ENCODE results near the gene SCGN.

SCGN gene

DNA sequence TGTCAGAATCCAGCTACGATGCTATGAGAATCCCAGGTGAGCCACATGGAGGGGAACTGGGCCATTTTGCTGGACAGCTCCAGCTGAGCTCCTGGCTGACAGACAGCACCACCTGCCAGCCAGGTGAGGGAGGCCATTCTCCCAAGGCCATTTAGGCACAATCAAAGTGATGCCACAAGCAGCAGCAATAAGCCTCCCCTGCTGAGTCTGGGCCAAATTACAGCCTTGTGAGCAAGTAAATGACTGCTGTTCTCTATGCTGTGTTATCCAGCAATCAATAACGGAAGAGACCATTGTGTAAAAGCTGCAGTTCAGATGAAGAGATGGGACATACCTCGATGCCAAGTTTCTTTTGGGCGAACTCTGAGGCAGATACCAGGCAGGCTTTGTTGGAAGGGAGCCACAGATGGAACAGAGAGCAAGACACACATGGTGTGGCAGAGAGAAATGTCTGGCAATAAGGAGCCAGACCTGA is 14.0 kb upstream of the SCGN start:
- DNase-seq = no peak

GRCh38 chr6:25639653-25640052 is 12.4 kb upstream of the SCGN start:
- DNase-seq = no peak
- intact Hi-C loops (cut with DNase I) = no loop called here

More for the DNA sequence above, 14.0 kb upstream of the SCGN start:
- intact Hi-C loops (cut with DNase I) = no loop called here

DNA sequence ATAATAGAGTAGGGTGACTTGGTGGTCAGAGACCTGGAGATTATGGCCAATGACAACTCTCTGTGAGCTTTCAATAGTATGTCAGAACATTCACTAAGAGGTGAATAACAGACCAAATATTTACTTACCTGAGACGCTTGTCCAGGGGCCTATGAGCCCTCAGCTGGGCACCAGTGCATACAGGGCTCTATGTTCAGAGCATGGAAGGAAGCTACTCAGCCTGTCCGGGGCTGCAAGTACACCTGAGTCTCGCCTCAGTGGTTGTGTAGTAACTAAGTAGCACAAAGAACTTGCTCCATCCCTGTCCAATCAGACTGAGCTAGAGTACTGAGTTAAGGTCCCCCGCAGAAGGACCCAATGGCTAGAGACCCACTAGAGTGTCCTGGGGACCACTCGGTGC is 11.6 kb upstream of the SCGN start:
- intact Hi-C loops (cut with DNase I) = no loop called here
- DNase-seq = no peak

GRCh38 chr6:25640891-25641290 is 11.1 kb upstream of the SCGN start:
- no peak for DNase-seq
- intact Hi-C loops (cut with DNase I) = no loop called here

GRCh38 chr6:25641377-25641776 is 10.6 kb upstream of the SCGN start:
- intact Hi-C loops (cut with DNase I) = no loop called here

GRCh38 chr6:25641940-25642666 is 9.9 kb upstream of the SCGN start:
- DNase-seq = no peak
- intact Hi-C loops (cut with DNase I) = no loop called here

More at GRCh38 chr6:25641377-25641776, 10.6 kb upstream of the SCGN start:
- DNase-seq = no peak

GRCh38 chr6:25642667-25643328 is 9.2 kb upstream of the SCGN start:
- intact Hi-C loops (cut with DNase I) = no loop called here
- DNase-seq = no peak

GRCh38 chr6:25645916-25646315 is 6.1 kb upstream of the SCGN start:
- intact Hi-C loops (cut with DNase I) = no loop called here

GRCh38 chr6:25649611-25650010 is 2.4 kb upstream of the SCGN start:
- intact Hi-C loops (cut with DNase I) = no loop called here
- no peak for DNase-seq

More at GRCh38 chr6:25645916-25646315, 6.1 kb upstream of the SCGN start:
- no peak for DNase-seq

- DNase-seq = no peak
- intact Hi-C loops (cut with DNase I) = no loop called here
Observed at GRCh38 chr6:25655723-25656122, 3.7 kb downstream of the SCGN start.

- no peak for DNase-seq
- intact Hi-C loops (cut with DNase I) = no loop called here
Observed at GRCh38 chr6:25659633-25660368, 7.8 kb downstream of the SCGN start.

DNA sequence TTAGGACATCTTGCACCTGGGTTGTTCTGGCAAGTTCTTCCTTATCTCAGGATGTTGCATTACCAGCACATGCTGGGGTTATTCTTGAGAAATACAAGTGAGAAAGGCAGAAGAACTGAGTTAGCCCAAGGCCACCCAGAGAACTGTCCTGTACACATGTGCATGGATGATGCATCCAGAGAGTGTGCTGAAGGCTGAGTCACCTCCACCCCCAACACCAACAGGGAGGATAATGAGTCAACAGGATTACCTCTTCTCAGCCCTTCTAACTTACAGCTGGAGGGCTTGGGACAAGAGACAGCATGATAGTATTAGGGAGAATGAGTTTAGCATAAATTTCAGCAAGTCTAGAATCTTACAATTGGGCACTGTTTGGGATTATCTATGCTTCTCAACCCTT is 8.5 kb downstream of the SCGN start:
- intact Hi-C loops (cut with DNase I) = no loop called here

DNA sequence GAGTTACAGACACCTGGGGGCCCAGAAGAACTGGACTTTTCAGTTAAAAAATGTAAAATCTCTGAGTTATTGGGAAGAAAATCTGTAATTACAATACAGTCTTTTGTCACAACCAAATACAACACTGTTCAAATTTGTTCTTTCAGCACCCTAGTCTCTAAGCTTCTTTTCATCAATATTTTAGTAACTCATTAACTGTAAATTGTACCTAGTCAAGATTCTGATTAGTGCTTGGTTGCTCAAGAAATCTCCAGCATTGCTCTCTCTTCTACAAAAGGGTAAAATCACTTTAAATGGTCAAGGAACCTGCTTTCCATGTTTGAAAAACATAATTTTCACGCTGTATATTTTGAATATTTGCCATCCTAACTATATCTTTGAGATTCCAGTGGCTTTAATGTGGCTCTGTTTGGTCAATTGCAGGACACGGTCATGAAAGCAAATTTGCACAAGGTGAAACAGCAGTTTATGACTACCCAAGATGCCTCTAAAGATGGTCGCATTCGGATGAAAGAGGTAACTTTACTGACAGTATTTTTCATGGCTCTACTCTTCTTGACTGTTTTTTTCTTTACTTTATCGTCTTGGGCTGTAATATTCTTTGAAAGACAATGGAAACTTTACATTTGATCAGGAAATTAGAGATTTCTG is 9.2 kb downstream of the SCGN start:
- intact Hi-C loops (cut with DNase I) = no loop called here
- DNase-seq = no peak

More for the DNA sequence above, 8.5 kb downstream of the SCGN start:
- no peak for DNase-seq

DNA sequence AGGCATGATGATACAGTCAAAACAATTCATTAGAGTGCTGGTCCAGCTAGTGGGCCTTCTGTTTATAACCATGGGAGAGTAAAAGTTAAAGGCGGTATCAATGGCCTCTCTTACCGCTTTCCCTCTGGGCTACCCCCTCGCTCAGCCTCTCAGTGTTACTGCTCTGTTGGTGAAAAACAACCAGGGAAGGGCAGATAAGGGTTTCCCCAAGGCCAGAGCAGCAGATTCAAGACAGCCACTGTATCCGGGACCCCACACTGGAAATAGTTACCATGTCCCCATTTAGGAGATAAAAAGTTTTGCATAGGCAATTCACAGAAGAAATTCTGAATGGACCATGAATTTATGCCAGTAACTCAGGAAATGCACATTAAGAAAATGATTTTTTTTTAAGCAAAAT is 13.4 kb downstream of the SCGN start:
- no peak for DNase-seq
- intact Hi-C loops (cut with DNase I) = no loop called here

DNA sequence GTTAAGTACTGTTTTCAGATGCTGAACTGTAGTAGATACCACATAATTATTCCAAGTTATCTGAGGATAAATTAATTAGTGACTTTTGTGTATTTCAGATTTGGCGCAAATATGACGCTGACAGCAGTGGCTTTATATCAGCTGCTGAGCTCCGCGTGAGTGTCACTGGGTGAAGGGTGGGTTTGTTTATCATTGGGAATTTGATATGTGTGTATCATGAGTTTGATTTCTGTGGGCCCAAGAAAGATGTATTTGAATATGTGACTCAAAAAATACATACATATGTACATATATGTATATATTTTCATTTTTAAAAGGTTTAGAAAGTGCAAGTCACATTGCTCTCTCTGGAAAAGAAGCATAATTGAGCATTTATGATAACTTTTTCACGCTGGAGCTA is 17.4 kb downstream of the SCGN start:
- intact Hi-C loops (cut with DNase I) = no loop called here
- DNase-seq = no peak

- DNase-seq = no peak
- intact Hi-C loops (cut with DNase I) = no loop called here
Observed at GRCh38 chr6:25670208-25670607, 18.2 kb downstream of the SCGN start.

GRCh38 chr6:25670793-25671513 is 18.9 kb downstream of the SCGN start:
- intact Hi-C loops (cut with DNase I) = no loop called here
- no peak for DNase-seq

- intact Hi-C loops (cut with DNase I) = no loop called here
- DNase-seq = no peak
Observed at GRCh38 chr6:25671652-25672051, 19.6 kb downstream of the SCGN start.

DNA sequence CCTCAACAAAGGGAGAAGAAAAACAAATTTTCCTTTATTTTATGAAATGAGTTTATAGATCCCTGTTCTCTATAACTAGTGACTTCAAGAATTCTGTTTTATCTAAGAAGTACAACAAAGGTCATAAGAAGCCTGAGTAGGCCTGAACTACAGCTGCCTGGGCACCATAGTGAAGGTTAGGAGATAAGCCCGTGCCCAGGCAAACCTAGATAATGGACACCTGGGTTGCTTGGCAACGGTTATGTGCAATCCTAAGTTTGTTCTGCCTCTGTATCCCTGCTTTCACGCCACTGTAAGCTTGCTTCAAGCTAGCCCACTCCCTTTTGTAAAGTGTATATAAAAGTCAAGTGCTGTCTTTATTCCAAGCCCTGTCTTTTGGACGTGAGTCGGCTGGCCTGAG is 23.2 kb downstream of the SCGN start:
- intact Hi-C loops (cut with DNase I) = no loop called here
- DNase-seq = no peak

Data from head of caudate nucleus (tissue), 42 donors.